ENCODE data around the gene SYT3. TPM values are rescaled to one million over a fixed set of nuclear protein-coding genes. Genes with fewer than 3 reads are reported as not detected.

Gene SYT3
- total RNA-seq, 2 experiments from 2014 or later: 0.16 to 0.17 TPM

DNA sequence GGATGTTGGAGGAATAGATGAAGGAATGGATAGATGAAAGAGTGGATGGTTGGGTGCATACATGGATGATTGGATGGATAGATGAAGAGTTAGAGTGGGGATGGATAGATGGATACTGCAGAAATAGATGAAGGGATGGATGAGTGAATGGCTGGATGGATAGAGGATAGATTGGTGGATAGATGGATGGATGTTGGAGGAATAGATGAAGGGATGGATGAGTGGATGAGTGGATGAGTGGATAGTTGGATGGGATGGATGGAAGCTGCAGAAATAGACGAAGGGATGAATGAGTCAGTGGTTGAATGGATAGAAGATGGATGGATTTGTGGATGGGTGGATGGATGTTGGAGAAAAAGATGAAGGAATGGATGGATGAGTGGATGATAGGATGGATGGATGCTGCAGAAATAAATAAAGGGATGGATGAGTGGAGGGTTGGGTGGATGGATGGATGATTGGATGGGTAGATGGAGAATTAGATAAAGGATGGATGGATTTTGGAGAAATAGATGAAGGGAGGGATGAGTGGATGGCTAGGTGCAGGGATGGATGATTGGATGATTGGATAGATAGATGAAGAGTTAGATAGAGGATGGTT, 4.7 kb upstream of the SYT3 start:
- no peak overlapping the region for H3K4me2 ChIP-seq (ENCODE audit: low read length)
- H4K20me1 ChIP-seq (ENCODE audit: insufficient read depth, low read length): no peaks in the 10 kb centered on the region
- no TSS peak for BruUV-seq (replicated peaks)
- POLR2A ChIA-PET: no interaction called here
- TF ChIP-seq, protein P1, sequence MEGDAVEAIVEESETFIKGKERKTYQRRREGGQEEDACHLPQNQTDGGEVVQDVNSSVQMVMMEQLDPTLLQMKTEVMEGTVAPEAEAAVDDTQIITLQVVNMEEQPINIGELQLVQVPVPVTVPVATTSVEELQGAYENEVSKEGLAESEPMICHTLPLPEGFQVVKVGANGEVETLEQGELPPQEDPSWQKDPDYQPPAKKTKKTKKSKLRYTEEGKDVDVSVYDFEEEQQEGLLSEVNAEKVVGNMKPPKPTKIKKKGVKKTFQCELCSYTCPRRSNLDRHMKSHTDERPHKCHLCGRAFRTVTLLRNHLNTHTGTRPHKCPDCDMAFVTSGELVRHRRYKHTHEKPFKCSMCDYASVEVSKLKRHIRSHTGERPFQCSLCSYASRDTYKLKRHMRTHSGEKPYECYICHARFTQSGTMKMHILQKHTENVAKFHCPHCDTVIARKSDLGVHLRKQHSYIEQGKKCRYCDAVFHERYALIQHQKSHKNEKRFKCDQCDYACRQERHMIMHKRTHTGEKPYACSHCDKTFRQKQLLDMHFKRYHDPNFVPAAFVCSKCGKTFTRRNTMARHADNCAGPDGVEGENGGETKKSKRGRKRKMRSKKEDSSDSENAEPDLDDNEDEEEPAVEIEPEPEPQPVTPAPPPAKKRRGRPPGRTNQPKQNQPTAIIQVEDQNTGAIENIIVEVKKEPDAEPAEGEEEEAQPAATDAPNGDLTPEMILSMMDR (conservative IDR thresholded peaks at IDR 0.05; ENCODE audit: low read length): no peak
- TF ChIP-seq EZH2phosphoT487 (IDR thresholded peaks at IDR 0.05; ENCODE audit: borderline replicate concordance, low read depth, low read length): no peak
- peaks cover 14% of the 10 kb centered on the region for H3K4me1 ChIP-seq (ENCODE audit: insufficient read depth, low read length, poor library complexity, severe bottlenecking)
- H3K36me3 ChIP-seq (ENCODE audit: insufficient read depth, low read length): no peaks in the 10 kb centered on the region
- no peaks in the 10 kb centered on the region for H3K9me3 ChIP-seq (ENCODE audit: low read length)
- intact Hi-C loops (cut with micrococcal nuclease; ENCODE audit: unreplicated experiment): no loop called here
- no peak overlapping the region for H3K4me3 ChIP-seq (ENCODE audit: low read depth, low read length, poor library complexity, severe bottlenecking)
- CTCF ChIA-PET (ENCODE audit: unreplicated experiment): no interaction called here
- no peak for DNase-seq (ENCODE audit: low spot score)
- H3K9me2 ChIP-seq (ENCODE audit: insufficient read depth, low read length): no peaks in the 10 kb centered on the region
- H3K27ac ChIP-seq (ENCODE audit: low read depth, low read length, poor library complexity, severe bottlenecking): no peak overlapping the region
- no peaks in the 10 kb centered on the region for H3K79me2 ChIP-seq (ENCODE audit: insufficient read depth, low read depth, low read length)
- no peak overlapping the region for H2AFZ ChIP-seq (ENCODE audit: low read length)

DNA sequence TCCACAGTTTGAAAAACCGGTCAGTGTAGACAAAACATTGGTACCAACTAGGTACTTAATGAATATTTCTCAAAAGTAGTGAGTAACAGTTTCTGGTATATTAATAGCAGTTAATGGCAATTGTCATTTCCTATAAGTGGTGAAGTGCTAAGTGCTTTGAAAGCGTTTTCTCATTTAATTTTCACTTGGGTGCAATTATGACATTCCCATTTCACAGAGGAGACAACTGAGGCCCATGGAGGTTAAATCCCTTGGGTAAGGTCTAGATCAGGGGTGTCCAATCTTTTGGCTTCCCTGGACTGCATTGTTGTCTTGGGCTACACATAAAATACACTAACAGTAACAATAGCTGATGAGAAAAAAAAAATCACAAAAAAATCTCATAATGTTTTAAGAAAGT, 687 bp upstream of the SYT3 start:
- Histone ChIP-seq H3K79me2 (ENCODE audit: insufficient read depth, low read depth, low read length) (no peaks in the 10 kb centered on the region), H3K9me3 (ENCODE audit: low read length) (no peaks in the 10 kb centered on the region), H3K36me3 (ENCODE audit: insufficient read depth, low read length) (no peaks in the 10 kb centered on the region), H3K9me2 (ENCODE audit: insufficient read depth, low read length) (no peaks in the 10 kb centered on the region), H3K4me3 (ENCODE audit: low read depth, low read length, poor library complexity, severe bottlenecking) (no peak overlapping the region), H3K4me2 (ENCODE audit: low read length) (no peak overlapping the region), H2AFZ (ENCODE audit: low read length) (no peak overlapping the region), H3K27ac (ENCODE audit: low read depth, low read length, poor library complexity, severe bottlenecking) (no peak overlapping the region), H3K4me1 (ENCODE audit: insufficient read depth, low read length, poor library complexity, severe bottlenecking) (no peaks in the 10 kb centered on the region), H4K20me1 (ENCODE audit: insufficient read depth, low read length) (no peaks in the 10 kb centered on the region)
- BruUV-seq (replicated peaks): no TSS peak
- no peak for DNase-seq (ENCODE audit: low spot score)
- CTCF ChIA-PET (ENCODE audit: unreplicated experiment): no interaction called here
- intact Hi-C loops (cut with micrococcal nuclease; ENCODE audit: unreplicated experiment): no loop called here
- TF ChIP-seq, protein P1 (conservative IDR thresholded peaks at IDR 0.05; ENCODE audit: low read length): no peak
- TF ChIP-seq EZH2phosphoT487 (IDR thresholded peaks at IDR 0.05; ENCODE audit: borderline replicate concordance, low read depth, low read length): no peak
- POLR2A ChIA-PET: no interaction called here

DNA sequence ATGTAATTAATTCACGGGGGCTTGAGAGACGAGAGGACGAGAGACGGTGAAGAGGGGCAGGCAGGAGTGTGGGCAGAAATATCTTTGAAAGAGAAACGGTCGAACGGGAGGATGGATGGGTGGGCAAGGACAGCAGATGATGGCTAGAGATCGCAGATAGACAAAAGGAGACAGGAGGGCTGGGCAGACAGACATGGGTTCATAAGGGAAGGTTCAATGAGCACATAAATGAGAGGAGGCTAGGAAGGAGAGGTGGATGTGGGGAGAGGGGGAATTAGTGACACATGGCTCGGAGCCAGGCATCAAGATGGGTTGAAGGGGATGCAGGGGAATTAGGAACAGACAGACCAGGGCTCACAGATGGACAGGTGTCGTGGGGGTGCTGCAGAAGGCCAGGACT, 1.1 kb downstream of the SYT3 start:
- Histone ChIP-seq H3K36me3 (ENCODE audit: insufficient read depth, low read length) (no peaks in the 10 kb centered on the region), H3K27ac (ENCODE audit: low read depth, low read length, poor library complexity, severe bottlenecking) (no peak overlapping the region), H3K4me1 (ENCODE audit: insufficient read depth, low read length, poor library complexity, severe bottlenecking) (no peaks in the 10 kb centered on the region), H3K4me3 (ENCODE audit: low read depth, low read length, poor library complexity, severe bottlenecking) (no peak overlapping the region), H2AFZ (ENCODE audit: low read length) (no peak overlapping the region), H3K79me2 (ENCODE audit: insufficient read depth, low read depth, low read length) (no peaks in the 10 kb centered on the region), H4K20me1 (ENCODE audit: insufficient read depth, low read length) (no peaks in the 10 kb centered on the region), H3K9me2 (ENCODE audit: insufficient read depth, low read length) (no peaks in the 10 kb centered on the region), H3K4me2 (ENCODE audit: low read length) (no peak overlapping the region), H3K9me3 (ENCODE audit: low read length) (peaks cover 7% of the 10 kb centered on the region; the same call in 1 of the 2 replicates)
- TF ChIP-seq, protein P1 (conservative IDR thresholded peaks at IDR 0.05; ENCODE audit: low read length): no peak
- no peak for TF ChIP-seq EZH2phosphoT487 (IDR thresholded peaks at IDR 0.05; ENCODE audit: borderline replicate concordance, low read depth, low read length)
- no TSS peak for BruUV-seq (replicated peaks)
- CTCF ChIA-PET (ENCODE audit: unreplicated experiment): no interaction called here
- DNase-seq (ENCODE audit: low spot score): no peak
- POLR2A ChIA-PET: no interaction called here
- intact Hi-C loops (cut with micrococcal nuclease; ENCODE audit: unreplicated experiment): no loop called here

Measured in OCI-LY7 (cell line).